CD4-positive, alpha-beta T cell (primary cell): ENCODE results near the gene TLE2. TPM values are rescaled to one million over a fixed set of nuclear protein-coding genes. Genes with fewer than 3 reads are reported as not detected.
A peak's percentile ranks its signal among the peaks of the same experiment; 100 is the strongest.
"Not testable (repeated sequence)": the region's sequence is repeated elsewhere in the genome, so short reads cannot be mapped to it uniquely, and the experiment has no call there.

ENCODE experiments used
- ATAC-seq: fragments of 200-7000 bp; cut with Tn5 transposase; one replicate; pipeline ENCODE4 v1.10.0; 2022; ENCODE audit warnings: mild to moderate bottlenecking; ENCODE audit not compliant: poor library complexity
- CTCF ChIA-PET: fragments of 350-600 bp; sonication (Branson Sonifier 250); formaldehyde crosslinking; loops from one replicate; lab custom pipeline; 2021; ENCODE audit warnings: antibody characterized with exemption, inconsistent platforms; lab: Charles Lee
- POLR2A ChIA-PET: fragments of 350-600 bp; sonication (Branson Sonifier 250); formaldehyde crosslinking; loops from one replicate; lab custom pipeline; 2021; ENCODE audit warnings: antibody characterized with exemption, inconsistent platforms; lab: Charles Lee
- DNase-seq, 14 experiments: peaks; one replicate each; pipeline ENCODE4 v3.0.0-alpha.2; 2013 to 2020; ENCODE audit warnings: mixed read lengths in 2 of 14
- H3K27ac ChIP-seq, 2 donors: one replicate each; pipeline versions ENCODE4 v1.5.1 to v1.7.0; 2013; ENCODE audit warnings: low read length in 2 of 2, low read depth in 1 of 2, mild to moderate bottlenecking in 1 of 2
- H3K27me3 ChIP-seq, 2 experiments: 1 replicate in 1 of 2; 2 replicates in 1 of 2; pipeline versions ENCODE4 v1.6.1 to v1.7.0; 2013; ENCODE audit warnings: low read length in 2 of 2, control low read depth in 1 of 2, mild to moderate bottlenecking in 1 of 2, moderate library complexity in 1 of 2; ENCODE audit not compliant: insufficient read depth in 2 of 2, control insufficient read depth in 1 of 2
- H3K36me3 ChIP-seq: one replicate; pipeline ENCODE4 v1.6.1; 2013; ENCODE audit warnings: low read length, control low read depth; ENCODE audit not compliant: insufficient read depth
- H3K4me1 ChIP-seq: one replicate; pipeline ENCODE4 v1.6.1; 2013; ENCODE audit warnings: low read length, control low read depth; ENCODE audit not compliant: insufficient read depth
- H3K4me3 ChIP-seq: one replicate; pipeline ENCODE4 v1.5.1; 2013; ENCODE audit warnings: mild to moderate bottlenecking, low read length, moderate library complexity
- H3K9me3 ChIP-seq, 2 experiments: 1 replicate in 1 of 2; 2 replicates in 1 of 2; pipeline versions ENCODE4 v1.6.1 to v1.7.0; 2013; ENCODE audit warnings: low read length in 2 of 2, mild to moderate bottlenecking in 2 of 2, control low read depth in 1 of 2, moderate library complexity in 1 of 2; ENCODE audit not compliant: control insufficient read depth in 1 of 2, insufficient read depth in 1 of 2
- H3K27ac Mint-ChIP-seq: one replicate; pipeline ENCODE4 v1.8.0; 2020; ENCODE audit warnings: mixed read lengths
- H3K27me3 Mint-ChIP-seq: one replicate; pipeline ENCODE4 v1.8.0; 2021; ENCODE audit warnings: mixed read lengths
- H3K36me3 Mint-ChIP-seq: one replicate; pipeline ENCODE4 v1.8.0; 2021; ENCODE audit warnings: low read depth, mixed read lengths
- H3K4me1 Mint-ChIP-seq: one replicate; pipeline ENCODE4 v1.8.0; 2021; ENCODE audit warnings: low read depth, mixed read lengths
- H3K4me3 Mint-ChIP-seq: one replicate; pipeline ENCODE4 v1.8.0; 2020; ENCODE audit warnings: mild to moderate bottlenecking, mixed read lengths
- H3K9me3 Mint-ChIP-seq: one replicate; pipeline ENCODE4 v1.8.0; 2020; ENCODE audit warnings: mixed read lengths
- intact Hi-C, 2 experiments: fragments of 100-400 bp; cut with DNase I in 1 of 2; cut with micrococcal nuclease in 1 of 2; formaldehyde crosslinking; loops; one replicate each; pipeline versions ENCODE4 v1.15.1 to v1.9.0; 2023 to 2025; cut with DNase I, micrococcal nuclease
- total RNA-seq, 174 experiments: library from RNA in 2 of 174; stranded (reverse) in 2 of 174; gene quantifications; one replicate each; pipeline ENCODE4 v1.2.3 and lab custom pipeline; 2021 to 2026
- TF ChIP-seq, protein P1 (sequence below): fragments of 200-600 bp; IDR thresholded peaks from one replicate; pipeline ENCODE4 v1.8.0; 2022; ENCODE audit warnings: antibody characterized with exemption, mild to moderate bottlenecking

TLE2 gene
- total RNA-seq, 2 experiments from 2014 or later, result 23.9 to 25.0 TPM

DNA sequence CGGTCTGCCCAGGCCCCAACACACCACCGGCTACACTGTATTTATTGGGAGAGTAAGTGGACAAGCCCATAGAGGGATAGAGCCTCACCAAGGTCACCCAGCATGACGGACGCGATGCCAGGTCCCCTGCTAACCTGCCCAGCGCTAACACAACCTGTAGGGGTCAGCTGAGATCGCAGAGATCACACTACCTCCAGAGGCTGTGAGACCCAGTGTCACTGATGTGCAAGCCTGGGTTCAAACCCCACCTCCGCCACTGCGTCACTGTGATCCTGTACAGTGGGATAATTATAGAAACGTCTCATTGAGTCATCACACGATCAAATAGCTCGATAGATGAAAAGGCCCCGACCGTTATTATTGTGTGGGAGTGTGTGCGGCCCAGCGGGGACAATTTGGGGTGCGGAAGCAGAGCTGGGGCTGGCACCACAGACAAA, 10.6 kb upstream of the TLE2 start:
- TF ChIP-seq, protein P1, sequence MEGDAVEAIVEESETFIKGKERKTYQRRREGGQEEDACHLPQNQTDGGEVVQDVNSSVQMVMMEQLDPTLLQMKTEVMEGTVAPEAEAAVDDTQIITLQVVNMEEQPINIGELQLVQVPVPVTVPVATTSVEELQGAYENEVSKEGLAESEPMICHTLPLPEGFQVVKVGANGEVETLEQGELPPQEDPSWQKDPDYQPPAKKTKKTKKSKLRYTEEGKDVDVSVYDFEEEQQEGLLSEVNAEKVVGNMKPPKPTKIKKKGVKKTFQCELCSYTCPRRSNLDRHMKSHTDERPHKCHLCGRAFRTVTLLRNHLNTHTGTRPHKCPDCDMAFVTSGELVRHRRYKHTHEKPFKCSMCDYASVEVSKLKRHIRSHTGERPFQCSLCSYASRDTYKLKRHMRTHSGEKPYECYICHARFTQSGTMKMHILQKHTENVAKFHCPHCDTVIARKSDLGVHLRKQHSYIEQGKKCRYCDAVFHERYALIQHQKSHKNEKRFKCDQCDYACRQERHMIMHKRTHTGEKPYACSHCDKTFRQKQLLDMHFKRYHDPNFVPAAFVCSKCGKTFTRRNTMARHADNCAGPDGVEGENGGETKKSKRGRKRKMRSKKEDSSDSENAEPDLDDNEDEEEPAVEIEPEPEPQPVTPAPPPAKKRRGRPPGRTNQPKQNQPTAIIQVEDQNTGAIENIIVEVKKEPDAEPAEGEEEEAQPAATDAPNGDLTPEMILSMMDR, result no peak
- ATAC-seq (no peak), DNase-seq (no peak)
- Mint-ChIP-seq H3K4me1 (peaks cover 45% of the 10 kb centered on the region), H3K36me3 (peaks cover 6% of the 10 kb centered on the region), H3K9me3 (no peaks in the 10 kb centered on the region), H3K27ac (peak overlapping the region; percentile 66), H3K4me3 (peak overlapping the region; percentile 34), H3K27me3 (no peaks in the 10 kb centered on the region)
- Histone ChIP-seq H3K27me3 (no peaks in the 10 kb centered on the region), H3K9me3 (peaks cover 0 to 4% of the 10 kb centered on the region in 2 experiments), H3K4me3 (no peak overlapping the region), H3K36me3 (no peaks in the 10 kb centered on the region), H3K4me1 (peaks cover 34% of the 10 kb centered on the region), H3K27ac (no peak overlapping the region)
- intact Hi-C loops, result loop anchor here in 1 of 2 experiments (10.0 kb wide), 1 partner anchor 65 kb away; the partner anchor contains the start of gene TLE6
- ChIA-PET POLR2A (interaction anchor here (6.6 to 6.9 kb wide), 2 partner anchors 11 to 20 kb away, joined by 140 to 225 read pairs; partner anchors contain the start of gene TLE5), CTCF (interaction anchor here (1.2 to 2.2 kb wide), 2 partner anchors 64 to 256 kb away, joined by 4 to 8 read pairs; partner anchors contain the start of gene SGTA)

- Histone ChIP-seq H3K27ac (no peak overlapping the region), H3K27me3 (no peaks in the 10 kb centered on the region), H3K36me3 (no peaks in the 10 kb centered on the region), H3K4me1 (peaks cover 38% of the 10 kb centered on the region), H3K4me3 (no peak overlapping the region), H3K9me3 (peaks cover 0 to 1% of the 10 kb centered on the region in 2 experiments)
- no peaks in the 10 kb centered on the region for H3K27me3 Mint-ChIP-seq
- DNase-seq (no peak), ATAC-seq (no peak)
- ChIA-PET CTCF (interaction anchor here (1.2 to 2.2 kb wide), 2 partner anchors 65 to 256 kb away, joined by 4 to 8 read pairs; partner anchors contain the start of gene SGTA), POLR2A (interaction anchor here (6.6 to 6.9 kb wide), 2 partner anchors 12 to 21 kb away, joined by 140 to 225 read pairs; partner anchors contain the start of gene TLE5)
- intact Hi-C loops, result loop anchor here in 1 of 2 experiments (10.0 kb wide), 1 partner anchor 64 kb away; the partner anchor contains the start of gene TLE6
- TF ChIP-seq, protein P1, result no peak
- H3K27ac Mint-ChIP-seq, result peak overlapping the region; percentile 66
- peak overlapping the region; percentile 34 for H3K4me3 Mint-ChIP-seq
- peaks cover 6% of the 10 kb centered on the region for H3K36me3 Mint-ChIP-seq
- peaks cover 45% of the 10 kb centered on the region for H3K4me1 Mint-ChIP-seq
- no peaks in the 10 kb centered on the region for H3K9me3 Mint-ChIP-seq
Measured at GRCh38 chr19:3039125-3039524, 10.0 kb upstream of the TLE2 start.

DNA sequence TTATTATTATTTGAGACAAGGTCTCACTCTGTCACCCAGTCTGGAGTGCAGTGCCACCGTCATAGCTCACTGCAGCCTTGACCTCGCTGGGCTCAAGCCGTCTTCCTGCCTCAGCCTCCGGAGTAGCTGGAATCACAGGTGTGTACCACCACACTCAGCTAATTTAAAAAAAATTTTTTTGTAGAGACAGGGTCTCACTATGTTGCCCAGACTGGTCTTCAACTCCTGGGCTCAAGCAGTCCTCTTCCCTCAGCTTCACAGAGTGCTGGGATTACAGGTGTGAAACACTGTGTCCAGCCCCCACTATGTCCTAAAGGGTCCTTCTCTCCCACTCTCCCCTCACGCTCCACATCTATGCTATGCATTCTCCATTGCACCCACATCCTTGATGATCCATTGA, 9.1 kb upstream of the TLE2 start:
- H3K4me1 Mint-ChIP-seq, result peaks cover 48% of the 10 kb centered on the region
- no peak overlapping the region for H3K4me3 ChIP-seq
- TF ChIP-seq, protein P1, result no peak
- DNase-seq (no peak), ATAC-seq (no peak)
- peaks cover 38% of the 10 kb centered on the region for H3K4me1 ChIP-seq
- peak overlapping the region; percentile 75 for H3K4me3 Mint-ChIP-seq
- H3K9me3 Mint-ChIP-seq, result no peaks in the 10 kb centered on the region
- H3K36me3 ChIP-seq, result no peaks in the 10 kb centered on the region
- CTCF ChIA-PET, result no interaction called here
- intact Hi-C loops, result loop anchor here in 1 of 2 experiments (10.0 kb wide), 1 partner anchor 63 kb away; the partner anchor contains the start of gene TLE6
- H3K27me3 ChIP-seq, result no peaks in the 10 kb centered on the region
- peak overlapping the region; percentile 55 for H3K27ac Mint-ChIP-seq
- H3K36me3 Mint-ChIP-seq, result peaks cover 6% of the 10 kb centered on the region
- H3K27ac ChIP-seq, result no peak overlapping the region
- POLR2A ChIA-PET, result interaction anchor here (1.4 to 6.9 kb wide), 3 partner anchors 13 to 61 kb away, joined by 3 to 225 read pairs (median 140); partner anchors contain the start of genes TLE5 and TLE6
- no peaks in the 10 kb centered on the region for H3K9me3 ChIP-seq
- no peaks in the 10 kb centered on the region for H3K27me3 Mint-ChIP-seq

- H3K4me3 Mint-ChIP-seq, result peak overlapping the region; percentile 65
- ATAC-seq, H3K27me3 ChIP-seq, H3K36me3 Mint-ChIP-seq, DNase-seq, H3K27me3 Mint-ChIP-seq, H3K36me3 ChIP-seq, H3K4me3 ChIP-seq, H3K9me3 ChIP-seq, H3K27ac ChIP-seq, H3K9me3 Mint-ChIP-seq: not testable (repeated sequence)
- H3K4me1 ChIP-seq, result peaks cover 28% of the 10 kb centered on the region
- POLR2A ChIA-PET, result interaction anchor here (1.4 to 6.9 kb wide), 7 partner anchors 8 to 561 kb away, joined by 3 to 225 read pairs (median 15); partner anchors contain the start of genes GADD45B, TLE5 and TLE6
- CTCF ChIA-PET, result interaction anchor here (1.4 to 2.6 kb wide), 6 partner anchors 9 to 87 kb away, joined by 3 to 14 read pairs (median 7); no protein-coding TSS in a partner anchor
- intact Hi-C loops, result loop anchor here (1.0 to 10.0 kb wide), 3 partner anchors 10 to 62 kb away; partner anchors contain the start of gene TLE6 (in 1 of the 2)
- peaks cover 41% of the 10 kb centered on the region for H3K4me1 Mint-ChIP-seq
- peak overlapping the region; percentile 92 for H3K27ac Mint-ChIP-seq
Measured at GRCh38 chr19:3036977-3037544, 8.0 kb upstream of the TLE2 start.
